Chondrocyte (in vitro differentiated cells): ENCODE data around the gene OSTF1. TPM values are rescaled to one million over a fixed set of nuclear protein-coding genes. Genes with fewer than 3 reads are reported as not detected.
A peak's percentile ranks its signal among the peaks of the same experiment; 100 is the strongest.

Source experiments
- DNase-seq: peaks from one replicate; pipeline ENCODE4 v3.0.0; 2021; ENCODE audit warnings: mixed read lengths, low spot score
- H3K27ac Mint-ChIP-seq: one replicate; pipeline ENCODE4 v1.8.0; 2021; ENCODE audit warnings: mild to moderate bottlenecking, moderate library complexity, mixed read lengths; ENCODE audit not compliant: unreplicated experiment
- H3K27me3 Mint-ChIP-seq: 2 replicates; pipeline ENCODE4 v1.8.0; 2021; ENCODE audit warnings: low read depth, mixed read lengths
- H3K36me3 Mint-ChIP-seq: 2 replicates; pipeline ENCODE4 v1.8.0; 2021; ENCODE audit warnings: low read depth, mixed read lengths
- H3K4me1 Mint-ChIP-seq: 2 replicates; pipeline ENCODE4 v1.8.0; 2021; ENCODE audit warnings: low read depth, mild to moderate bottlenecking, mixed read lengths
- H3K4me3 Mint-ChIP-seq: one replicate; pipeline ENCODE4 v1.8.0; 2021; ENCODE audit warnings: mild to moderate bottlenecking, moderate library complexity, mixed read lengths; ENCODE audit not compliant: unreplicated experiment
- H3K9me3 Mint-ChIP-seq: 2 replicates; pipeline ENCODE4 v1.8.0; 2021; ENCODE audit warnings: low read depth, mixed read lengths
- total RNA-seq: library from RNA; stranded (reverse); gene quantifications from 3 replicates; pipeline ENCODE4 v1.2.1, GENCODE V29; 2021
- TF ChIP-seq, protein P1 (sequence below): fragments of 200-600 bp; sonication (generic); IDR thresholded peaks from 2 replicates; pipeline ENCODE4 v1.5.0; 2021; ENCODE audit warnings: antibody characterized with exemption, mild to moderate bottlenecking, moderate library complexity

OSTF1 gene
- total RNA-seq, 1 donor from 2014 or later, result 30.8 TPM

DNA sequence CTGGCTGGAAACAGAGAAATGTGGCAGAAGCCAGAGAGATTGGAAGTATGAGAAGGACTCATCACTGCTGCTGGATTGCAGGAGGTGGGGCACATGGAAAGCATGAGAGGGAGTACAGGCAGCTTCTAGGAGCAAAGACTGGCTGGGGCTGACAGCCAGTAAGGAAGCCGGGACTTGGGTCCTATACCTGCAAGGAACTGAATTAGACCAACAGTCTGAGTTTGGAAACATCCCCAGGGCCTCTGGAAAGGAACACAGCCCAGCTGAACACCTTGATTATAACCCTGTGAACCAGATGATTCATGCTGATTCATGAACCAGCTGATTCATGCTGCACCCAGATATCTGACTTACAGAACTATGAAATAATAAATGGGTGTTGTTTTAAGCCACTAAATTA lies 93.4 kb downstream of the OSTF1 start:
- H3K36me3 Mint-ChIP-seq, result peaks cover 2% of the 10 kb centered on the region
- DNase-seq, result no peak

DNA sequence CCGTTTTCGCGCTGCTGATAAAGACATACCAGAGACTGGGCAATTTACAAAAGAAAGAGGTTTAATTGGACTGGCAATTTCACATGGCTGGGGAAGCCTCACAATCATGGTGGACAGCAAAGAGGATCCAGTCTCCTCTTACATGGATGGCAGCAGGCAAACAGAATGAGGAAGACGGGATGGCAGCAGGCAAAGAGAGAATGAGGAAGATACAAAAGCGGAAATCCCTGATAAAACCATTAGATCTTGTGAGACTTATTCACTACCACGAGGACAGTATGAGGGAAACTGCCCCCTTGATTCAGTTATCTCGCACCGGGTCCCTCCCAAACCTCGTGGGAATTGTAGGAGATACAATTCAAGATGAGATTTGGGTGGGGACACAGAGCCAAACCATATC lies 95.0 kb downstream of the OSTF1 start:
- Mint-ChIP-seq H3K27ac (no peak overlapping the region), H3K9me3 (peaks cover 8% of the 10 kb centered on the region), H3K27me3 (no peaks in the 10 kb centered on the region), H3K4me3 (no peak overlapping the region), H3K36me3 (no peaks in the 10 kb centered on the region), H3K4me1 (no peaks in the 10 kb centered on the region)
- TF ChIP-seq, protein P1, sequence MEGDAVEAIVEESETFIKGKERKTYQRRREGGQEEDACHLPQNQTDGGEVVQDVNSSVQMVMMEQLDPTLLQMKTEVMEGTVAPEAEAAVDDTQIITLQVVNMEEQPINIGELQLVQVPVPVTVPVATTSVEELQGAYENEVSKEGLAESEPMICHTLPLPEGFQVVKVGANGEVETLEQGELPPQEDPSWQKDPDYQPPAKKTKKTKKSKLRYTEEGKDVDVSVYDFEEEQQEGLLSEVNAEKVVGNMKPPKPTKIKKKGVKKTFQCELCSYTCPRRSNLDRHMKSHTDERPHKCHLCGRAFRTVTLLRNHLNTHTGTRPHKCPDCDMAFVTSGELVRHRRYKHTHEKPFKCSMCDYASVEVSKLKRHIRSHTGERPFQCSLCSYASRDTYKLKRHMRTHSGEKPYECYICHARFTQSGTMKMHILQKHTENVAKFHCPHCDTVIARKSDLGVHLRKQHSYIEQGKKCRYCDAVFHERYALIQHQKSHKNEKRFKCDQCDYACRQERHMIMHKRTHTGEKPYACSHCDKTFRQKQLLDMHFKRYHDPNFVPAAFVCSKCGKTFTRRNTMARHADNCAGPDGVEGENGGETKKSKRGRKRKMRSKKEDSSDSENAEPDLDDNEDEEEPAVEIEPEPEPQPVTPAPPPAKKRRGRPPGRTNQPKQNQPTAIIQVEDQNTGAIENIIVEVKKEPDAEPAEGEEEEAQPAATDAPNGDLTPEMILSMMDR, result no peak
- no peak for DNase-seq

More for the DNA sequence above, 93.4 kb downstream of the OSTF1 start:
- Mint-ChIP-seq H3K4me3 (no peak overlapping the region), H3K4me1 (no peaks in the 10 kb centered on the region), H3K27me3 (no peaks in the 10 kb centered on the region), H3K9me3 (peaks cover 8% of the 10 kb centered on the region), H3K27ac (no peak overlapping the region)
- TF ChIP-seq, protein P1, result no peak

DNA sequence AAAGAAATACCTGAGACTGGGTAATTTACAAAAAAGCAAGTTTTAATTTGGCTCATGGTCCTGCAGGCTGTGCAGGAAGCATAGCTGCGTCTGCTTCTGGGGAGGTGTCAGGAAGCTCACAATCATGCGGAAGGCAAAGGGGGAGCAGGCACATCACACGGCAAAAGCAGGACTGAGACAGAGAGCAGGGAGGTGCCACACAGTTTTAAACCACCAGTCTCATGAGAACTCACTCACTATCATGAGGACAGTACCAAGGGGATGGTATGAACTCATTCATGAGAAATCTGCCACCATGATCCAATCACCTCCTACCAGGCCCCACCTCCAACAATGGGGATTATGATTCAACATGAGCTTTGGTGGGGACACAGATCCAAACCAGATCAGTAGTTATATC lies 96.2 kb downstream of the OSTF1 start:
- no peaks in the 10 kb centered on the region for H3K36me3 Mint-ChIP-seq
- no peak overlapping the region for H3K27ac Mint-ChIP-seq
- peaks cover 2% of the 10 kb centered on the region for H3K27me3 Mint-ChIP-seq
- no peaks in the 10 kb centered on the region for H3K4me1 Mint-ChIP-seq
- H3K9me3 Mint-ChIP-seq, result peaks cover under 1% of the 10 kb centered on the region
- no peak for DNase-seq
- TF ChIP-seq, protein P1, result no peak
- no peak overlapping the region for H3K4me3 Mint-ChIP-seq

DNA sequence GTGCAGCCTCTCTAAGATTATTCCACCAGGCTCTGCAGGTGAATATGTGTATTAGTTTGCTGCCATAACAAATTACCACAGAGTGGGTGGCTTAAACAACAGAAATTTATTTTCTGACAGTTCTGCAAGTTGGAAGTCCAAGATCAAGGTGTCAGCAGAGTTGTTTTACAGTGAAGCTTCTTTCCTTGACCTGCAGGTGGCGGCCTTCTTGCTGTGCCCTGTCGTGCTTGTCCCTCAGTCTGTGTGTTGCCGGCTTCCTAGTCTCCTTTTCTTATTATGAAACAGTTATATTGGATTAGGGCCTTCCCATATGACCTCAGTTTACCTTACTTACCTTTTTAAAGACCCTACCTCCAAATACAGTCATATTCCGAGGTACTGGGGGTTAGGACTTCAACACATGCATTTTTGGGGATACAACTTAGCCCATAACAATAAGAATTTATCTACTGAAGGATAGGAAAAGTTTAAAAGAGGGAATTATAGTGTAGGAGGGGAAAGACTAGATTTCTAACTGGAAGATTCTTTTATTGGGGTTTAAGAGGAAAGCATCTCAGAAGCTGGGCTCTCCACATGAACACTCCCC lies 97.4 kb downstream of the OSTF1 start:
- Mint-ChIP-seq H3K27ac (no peak overlapping the region), H3K36me3 (no peaks in the 10 kb centered on the region), H3K9me3 (no peaks in the 10 kb centered on the region), H3K4me3 (no peak overlapping the region), H3K27me3 (peaks cover 3% of the 10 kb centered on the region), H3K4me1 (no peaks in the 10 kb centered on the region)
- TF ChIP-seq, protein P1, result peak; percentile 78
- DNase-seq, result no peak

DNA sequence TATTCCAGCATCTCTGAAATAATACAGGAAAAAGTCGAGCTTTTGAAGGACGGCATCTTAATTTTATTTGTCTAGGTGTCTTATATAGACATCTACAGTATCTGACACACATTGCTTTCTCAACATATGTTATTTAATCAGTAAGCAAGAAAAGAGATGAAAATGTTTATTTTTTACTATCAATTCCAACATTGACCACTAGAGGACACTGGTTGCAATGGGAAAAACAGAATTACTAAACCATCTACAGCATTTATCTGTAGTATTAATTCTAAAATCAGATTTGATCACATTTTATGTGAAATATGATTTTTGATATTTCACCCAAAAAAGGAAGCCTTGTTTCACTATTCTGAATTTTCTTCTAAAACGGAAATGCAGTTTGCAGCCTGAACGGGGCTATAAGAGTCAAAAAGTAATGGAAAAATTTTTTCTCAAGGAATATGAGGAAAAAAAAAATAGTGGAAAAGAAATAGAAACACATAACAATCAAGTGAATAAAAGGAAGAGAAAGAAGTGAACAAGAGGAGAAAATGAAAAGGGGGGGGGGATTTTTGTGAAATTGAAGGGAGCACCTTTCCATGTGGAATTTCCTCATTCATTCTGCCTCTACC lies 98.6 kb downstream of the OSTF1 start:
- TF ChIP-seq, protein P1, result peak; percentile 92

More for the DNA sequence above, 98.6 kb downstream of the OSTF1 start:
- no peak for DNase-seq
- H3K9me3 Mint-ChIP-seq, result no peaks in the 10 kb centered on the region
- no peak overlapping the region for H3K4me3 Mint-ChIP-seq
- H3K4me1 Mint-ChIP-seq, result no peaks in the 10 kb centered on the region
- peaks cover 3% of the 10 kb centered on the region for H3K27me3 Mint-ChIP-seq
- no peak overlapping the region for H3K27ac Mint-ChIP-seq
- no peaks in the 10 kb centered on the region for H3K36me3 Mint-ChIP-seq
